Stimulated activated CD8-positive, alpha-beta memory T cell treated with anti-CD3 and anti-CD28 coated beads, Interleukin-4, amount 100 ng/mL, for 1 hour (primary cell): ENCODE measurements around the gene RUNX2.

Source experiments
- DNase-seq, 2 donors: peaks; one replicate each; pipeline ENCODE4 v3.0.0-alpha.2; 2020; ENCODE audit warnings: low read depth in 2 of 2, low spot score in 1 of 2

RUNX2 gene

GRCh38 chr6:45479834-45480751, 152.0 kb downstream of the RUNX2 start:
- DNase-seq: no peak

GRCh38 chr6:45480752-45481415, 152.8 kb downstream of the RUNX2 start:
- DNase-seq: no peak

- no peak for DNase-seq
Measured at GRCh38 chr6:45483021-45483420, 154.9 kb downstream of the RUNX2 start.

- no peak for DNase-seq
Measured at GRCh38 chr6:45483501-45483900, 155.4 kb downstream of the RUNX2 start.

- DNase-seq: no peak
Measured at GRCh38 chr6:45486736-45487135, 158.6 kb downstream of the RUNX2 start.

GRCh38 chr6:45487645-45488044, 159.5 kb downstream of the RUNX2 start:
- DNase-seq: no peak

GRCh38 chr6:45488269-45488668, 160.1 kb downstream of the RUNX2 start:
- no peak for DNase-seq

- DNase-seq: no peak
Measured at GRCh38 chr6:45488889-45489288, 160.8 kb downstream of the RUNX2 start.

- no peak for DNase-seq
Measured at GRCh38 chr6:45491048-45491735, 163.1 kb downstream of the RUNX2 start.

GRCh38 chr6:45491874-45492273, 163.7 kb downstream of the RUNX2 start:
- no peak for DNase-seq

- no peak for DNase-seq
Measured at GRCh38 chr6:45493761-45494160, 165.6 kb downstream of the RUNX2 start.

GRCh38 chr6:45494416-45495135, 166.4 kb downstream of the RUNX2 start:
- DNase-seq: no peak

GRCh38 chr6:45495429-45496084, 167.4 kb downstream of the RUNX2 start:
- DNase-seq: no peak

GRCh38 chr6:45496085-45496433, 167.9 kb downstream of the RUNX2 start:
- DNase-seq: no peak

- no peak for DNase-seq
Measured at GRCh38 chr6:45498591-45498990, 170.5 kb downstream of the RUNX2 start.

- no peak for DNase-seq
Measured at GRCh38 chr6:45500924-45501816, 173.0 kb downstream of the RUNX2 start.

GRCh38 chr6:45502456-45502855, 174.3 kb downstream of the RUNX2 start:
- DNase-seq: no peak

GRCh38 chr6:45504947-45505346, 176.8 kb downstream of the RUNX2 start:
- DNase-seq: no peak

- DNase-seq: no peak
Measured at GRCh38 chr6:45505470-45505869, 177.3 kb downstream of the RUNX2 start.

- no peak for DNase-seq
Measured at GRCh38 chr6:45507186-45507585, 179.1 kb downstream of the RUNX2 start.
